Measurements from ENCODE around the gene ZC3H4.
"Not testable (repeated sequence)": the region's sequence is repeated elsewhere in the genome, so short reads cannot be mapped to it uniquely, and the experiment has no call there.

The ZC3H4 gene

DNA sequence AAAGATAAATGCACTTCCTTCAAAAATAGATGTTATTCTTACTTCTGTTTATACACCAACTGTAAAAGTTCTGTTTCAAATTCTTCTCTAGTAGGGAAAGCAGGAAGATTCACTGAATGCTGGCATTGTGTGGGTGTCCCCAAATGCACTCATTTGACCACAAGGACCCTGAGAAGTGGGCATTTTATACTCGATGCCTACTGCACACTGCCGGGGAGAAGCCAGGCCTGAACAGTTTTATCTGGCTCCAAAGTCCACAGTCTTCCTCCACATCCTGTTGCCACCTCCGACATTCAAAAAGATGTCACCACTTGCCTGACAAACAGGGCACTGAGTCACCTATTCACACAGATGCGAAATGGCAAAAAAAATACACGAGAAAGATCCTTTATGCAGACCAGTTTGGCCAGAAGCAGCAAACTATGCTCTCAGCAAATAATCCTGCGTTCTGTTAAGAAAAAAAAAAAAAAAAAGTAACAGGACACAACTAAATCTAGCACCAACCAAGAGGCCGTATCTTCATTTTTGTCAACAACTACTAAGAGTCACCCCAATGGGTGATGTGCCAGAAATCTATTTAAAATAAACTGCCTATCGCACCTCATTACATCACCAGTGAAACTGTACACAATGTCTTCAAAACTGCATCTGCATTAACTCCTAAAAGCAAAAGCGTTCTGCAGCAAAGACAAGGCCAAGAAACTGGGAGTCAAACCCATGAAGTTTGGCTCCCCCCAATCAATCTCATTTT, 6.2 kb downstream of the ZC3H4 start:
- no peak for DNase-seq

DNA sequence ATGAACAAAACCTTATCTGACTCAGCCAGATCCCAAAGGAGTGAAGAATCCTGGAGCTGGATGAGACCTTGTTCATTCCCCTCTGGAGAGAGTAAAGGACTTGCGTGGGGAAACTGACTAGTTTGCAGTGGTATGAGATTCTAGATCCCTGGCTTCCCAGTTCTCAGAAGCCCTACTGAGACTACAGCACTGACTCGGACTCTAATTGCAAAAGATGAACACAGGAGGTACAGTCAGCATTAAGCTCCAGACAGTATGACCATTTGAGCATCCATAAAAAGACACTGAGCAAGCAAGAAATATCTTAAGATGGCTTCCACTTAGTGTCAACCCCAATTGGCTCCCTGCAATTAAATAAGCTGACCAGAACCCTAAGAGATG, 6.8 kb downstream of the ZC3H4 start:
- no peak for DNase-seq

- DNase-seq, result no peak
Measured at GRCh38 chr19:47105874-47106273, 7.7 kb downstream of the ZC3H4 start.

- DNase-seq, result no peak
Measured at GRCh38 chr19:47104680-47105079, 8.9 kb downstream of the ZC3H4 start.

DNA sequence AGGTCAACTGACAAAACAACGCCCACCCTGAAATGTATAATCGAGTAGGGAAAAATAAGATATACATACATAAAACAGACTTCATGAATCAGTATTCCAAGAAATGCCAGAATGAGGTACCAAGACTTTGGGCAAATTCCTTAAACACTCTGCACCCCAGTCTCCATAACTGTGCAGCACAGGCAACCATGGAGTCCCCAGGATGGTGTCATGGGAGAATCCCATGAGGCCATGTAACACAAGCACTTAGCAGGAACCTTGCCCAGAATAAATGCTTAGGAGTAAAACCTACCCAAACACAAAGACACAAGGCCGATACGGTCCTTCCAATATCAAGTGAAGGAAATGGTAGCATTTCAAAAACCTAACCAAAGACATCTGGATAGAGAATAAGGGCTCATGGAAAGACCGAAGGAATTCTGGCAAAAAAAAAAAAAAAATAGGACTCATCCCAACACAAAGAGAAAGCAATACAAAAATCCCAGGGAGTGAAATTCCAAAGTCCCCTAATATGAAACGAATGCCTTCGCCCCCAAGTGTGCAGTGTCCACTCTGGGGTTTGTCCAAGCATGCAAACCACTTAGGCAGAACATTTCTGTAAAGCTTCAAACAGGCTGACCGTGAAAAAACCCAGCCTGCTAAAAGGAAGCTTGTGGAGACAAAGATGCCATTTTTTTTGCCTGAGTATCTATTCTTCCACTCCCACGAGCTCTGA, 11.1 kb downstream of the ZC3H4 start:
- no peak for DNase-seq

DNA sequence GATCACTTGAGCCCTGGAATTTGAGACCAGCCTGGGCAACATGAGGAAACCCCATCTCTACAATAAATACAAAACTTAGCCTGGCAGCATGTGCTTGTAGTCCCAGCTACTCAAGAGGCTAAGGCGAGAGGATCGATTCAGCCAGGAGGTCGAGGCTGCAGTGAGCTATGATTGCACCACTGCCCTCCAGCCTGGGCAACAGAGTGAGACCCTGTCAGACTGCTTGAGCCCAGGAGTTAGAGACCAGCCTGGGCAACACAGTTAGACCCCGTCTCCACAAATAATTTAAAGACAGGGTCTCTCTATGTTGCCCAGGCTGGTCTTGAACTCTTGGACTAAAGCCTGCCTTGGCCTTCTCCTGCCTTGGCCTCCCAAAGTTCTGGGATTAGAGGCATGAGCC, 12.5 kb downstream of the ZC3H4 start:
- not testable (repeated sequence) for DNase-seq

DNA sequence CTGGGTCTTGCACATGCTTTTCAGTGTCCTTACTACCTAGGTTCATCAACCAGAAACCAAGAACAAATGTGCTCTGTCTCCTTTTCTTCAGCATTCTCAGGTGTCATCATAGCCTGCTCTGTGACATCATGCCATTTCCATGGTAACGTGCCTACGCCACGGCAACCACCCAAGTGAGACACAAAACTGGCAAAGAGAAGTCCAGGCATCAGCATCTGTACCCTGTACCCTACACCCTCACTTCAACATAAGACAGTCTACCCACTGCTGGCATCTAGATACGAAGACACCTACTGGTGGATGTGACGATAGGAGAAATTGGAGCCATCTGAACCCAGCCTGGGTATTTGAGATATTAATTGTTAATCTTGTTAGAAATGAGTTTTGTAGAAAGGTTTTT, 13.3 kb downstream of the ZC3H4 start:
- no peak for DNase-seq

DNA sequence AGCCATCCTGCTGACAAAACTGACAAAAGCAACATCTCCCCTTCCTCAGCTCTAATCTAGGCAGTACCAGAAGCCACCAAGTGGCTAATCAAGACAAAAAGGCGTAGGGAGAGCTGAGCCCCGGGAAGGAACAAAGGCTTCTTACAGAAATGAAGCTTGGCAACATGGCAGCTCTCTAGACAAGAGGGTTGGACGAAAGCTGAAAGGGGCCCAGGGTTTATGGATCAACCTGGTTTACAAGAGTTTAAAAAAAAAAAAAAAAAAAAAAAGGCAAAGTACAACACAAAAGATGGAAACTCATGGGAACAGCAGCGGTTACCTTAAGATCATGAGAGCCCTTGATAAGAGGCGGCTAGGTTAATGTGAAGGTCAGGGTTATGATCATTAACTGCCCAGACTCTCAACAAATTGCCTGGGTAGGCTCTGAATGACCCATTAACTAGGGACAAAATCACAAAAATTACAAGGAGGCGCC, 14.0 kb downstream of the ZC3H4 start:
- DNase-seq, result no peak

- DNase-seq, result no peak
Measured at GRCh38 chr19:47098608-47099007, 15.0 kb downstream of the ZC3H4 start.

DNA sequence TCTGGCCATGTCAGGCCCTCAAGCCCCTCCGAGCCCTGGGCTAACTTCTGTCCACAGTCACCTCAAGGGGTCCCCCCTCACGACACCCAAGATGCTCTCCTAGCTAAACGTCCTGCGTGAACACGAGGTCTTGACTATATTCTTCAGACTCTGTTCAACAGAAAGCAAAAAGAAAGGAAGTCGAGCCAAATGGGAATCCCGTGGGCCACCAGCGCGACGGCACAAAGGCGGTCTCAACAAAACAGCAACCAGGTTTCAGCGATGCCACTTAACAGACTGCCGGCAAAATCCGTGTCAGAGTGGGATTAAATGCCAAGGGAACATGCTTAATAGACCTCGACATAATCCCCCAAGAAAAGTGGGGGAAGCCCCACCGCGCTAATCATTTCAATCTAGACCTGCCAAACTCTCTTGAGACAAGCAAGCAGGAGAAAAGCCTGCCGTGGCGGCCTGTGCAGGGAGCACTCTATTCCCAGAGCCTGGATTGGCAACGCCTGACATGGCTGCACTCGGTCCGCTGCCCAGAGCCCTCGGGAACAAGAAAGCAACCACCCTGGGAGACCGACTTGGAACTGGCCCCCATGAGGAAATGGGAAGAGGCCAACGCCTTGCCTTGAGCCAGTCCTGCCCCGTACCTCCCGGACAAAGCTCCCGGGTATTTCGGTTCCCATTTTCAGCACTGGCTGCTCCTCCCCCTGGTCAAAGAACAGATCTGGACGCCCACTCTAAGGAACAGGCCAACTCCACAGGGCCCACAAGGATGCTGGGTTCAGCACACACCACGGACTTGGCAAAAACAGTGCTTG, 16.0 kb downstream of the ZC3H4 start:
- no peak for DNase-seq

DNA sequence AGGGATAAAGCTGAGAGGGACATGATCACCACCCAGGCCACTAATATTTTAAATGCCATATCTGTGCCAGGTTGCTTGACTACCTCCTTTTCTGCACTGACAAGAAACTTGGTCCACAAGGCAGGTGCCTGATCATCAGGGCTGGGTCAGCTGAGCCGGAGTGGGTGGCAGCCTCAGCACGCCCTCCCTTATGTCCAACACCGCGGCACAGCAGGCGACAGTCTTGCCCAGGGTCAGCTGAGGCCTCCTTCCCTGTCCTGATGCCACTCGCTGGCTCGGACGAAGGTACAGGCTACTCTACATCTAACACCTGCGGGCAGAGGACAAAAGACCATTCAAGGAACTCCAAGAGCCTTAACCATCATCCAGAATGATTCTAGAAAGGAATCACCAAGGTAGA, 16.9 kb downstream of the ZC3H4 start:
- no peak for DNase-seq

- DNase-seq, result no peak
Measured at GRCh38 chr19:47096100-47096704, 17.4 kb downstream of the ZC3H4 start.

GRCh38 chr19:47095476-47096099, 18.0 kb downstream of the ZC3H4 start:
- no peak for DNase-seq

- no peak for DNase-seq
Measured at GRCh38 chr19:47094557-47095475, 18.8 kb downstream of the ZC3H4 start.

- no peak for DNase-seq
Measured at GRCh38 chr19:47093841-47094240, 19.7 kb downstream of the ZC3H4 start.

DNA sequence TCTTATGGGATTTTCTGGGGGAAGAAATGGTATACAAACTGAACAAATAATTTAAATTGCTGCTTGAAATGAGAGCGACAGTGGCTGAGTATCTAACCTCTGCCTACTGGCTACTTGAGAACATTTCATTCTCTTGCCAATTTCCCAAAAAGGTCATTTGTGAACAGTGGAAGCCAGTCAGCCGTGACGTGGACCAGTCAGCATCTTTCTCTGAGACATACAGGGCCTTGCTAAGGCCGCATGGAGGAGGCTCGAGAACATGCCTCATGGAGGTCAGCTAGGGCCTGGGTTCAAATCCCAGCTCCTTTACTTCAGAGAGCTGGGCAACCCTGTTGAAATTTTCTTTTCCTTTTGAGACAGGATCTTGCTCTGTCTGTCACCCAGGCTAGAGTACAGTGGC, 20.3 kb downstream of the ZC3H4 start:
- no peak for DNase-seq

DNA sequence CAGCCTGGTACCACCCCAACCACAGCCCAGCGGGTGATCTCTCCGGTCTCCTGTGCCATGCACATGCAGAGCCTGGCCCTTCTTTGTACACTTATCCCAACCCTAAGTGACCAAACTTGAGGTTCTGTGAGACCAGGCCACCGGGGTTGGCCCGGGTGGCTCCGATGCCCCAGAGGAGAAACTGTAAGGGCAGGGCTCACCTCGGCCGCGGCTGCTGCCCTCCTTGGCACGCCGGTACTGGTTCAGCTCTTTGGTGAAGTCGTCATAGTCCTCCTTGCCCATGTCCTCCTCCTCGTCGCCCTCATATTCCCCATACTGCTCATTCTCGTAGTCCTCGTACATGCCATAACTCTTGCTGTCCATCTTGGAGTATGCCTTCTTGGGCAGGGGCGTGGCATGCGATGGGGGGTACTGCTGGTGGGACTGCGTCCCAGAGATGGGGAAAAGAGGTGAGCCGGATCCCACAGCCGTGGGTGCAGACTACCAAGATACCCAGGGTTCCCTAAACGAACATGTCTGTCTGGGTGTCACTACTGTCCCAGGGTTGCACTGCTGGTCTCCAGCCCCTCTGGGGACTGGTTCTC, 23.7 kb downstream of the ZC3H4 start:
- DNase-seq, result no peak

- DNase-seq, result no peak
Measured at GRCh38 chr19:47086280-47086679, 27.3 kb downstream of the ZC3H4 start.

GRCh38 chr19:47084879-47085439, 28.6 kb downstream of the ZC3H4 start:
- DNase-seq, result no peak

GRCh38 chr19:47082493-47082892, 31.1 kb downstream of the ZC3H4 start:
- no peak for DNase-seq

DNA sequence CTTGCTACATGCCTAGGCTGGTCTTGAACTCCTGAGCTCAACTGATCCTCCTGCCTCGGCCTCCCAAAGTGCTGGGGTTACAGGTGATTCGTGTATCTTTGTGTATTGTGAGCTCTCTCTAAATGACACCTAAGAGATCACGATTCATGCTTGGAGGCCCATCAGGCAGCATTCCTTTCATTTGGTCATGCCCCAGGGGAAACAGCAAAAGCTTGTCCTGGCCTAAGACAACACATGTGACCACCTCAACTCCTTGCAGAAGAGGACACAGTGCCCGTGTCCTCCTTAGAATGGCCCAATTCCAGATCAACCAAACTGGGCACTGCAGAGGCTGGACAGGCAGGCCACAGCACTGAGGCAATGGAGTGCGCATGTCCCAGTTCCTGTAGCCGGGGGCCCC, 32.5 kb downstream of the ZC3H4 start:
- DNase-seq, result no peak
